Keratinocyte (primary cell): Measurements from ENCODE around the gene GUCY2C. TPM values are rescaled to one million over a fixed set of nuclear protein-coding genes. Genes with fewer than 3 reads are reported as not detected.

Source experiments
- DNase-seq: peaks from one replicate; pipeline ENCODE4 v3.0.0-alpha.2; 2011; ENCODE audit warnings: low read depth, missing footprints, low spot score
- FAIRE-seq: peaks from 2 replicates; lab custom pipeline; 2011; peaks lifted over from hg19 to GRCh38; lab: Jason Lieb, UNC
- H2AFZ ChIP-seq: 2 replicates; pipeline ENCODE4 v1.6.0; 2012; ENCODE audit warnings: low read length, control low read depth, inconsistent platforms; ENCODE audit not compliant: control insufficient read depth
- H3K27ac ChIP-seq: 2 replicates; pipeline ENCODE4 v1.5.1; 2011; ENCODE audit warnings: low read length; ENCODE audit not compliant: control insufficient read depth, insufficient read depth
- H3K27me3 ChIP-seq: 3 replicates; pipeline ENCODE4 v1.6.0; 2011; ENCODE audit warnings: low read length; ENCODE audit not compliant: control insufficient read depth, insufficient read depth; ENCODE audit errors: extremely low read depth
- H3K36me3 ChIP-seq, 2 experiments: 2 replicates in 1 of 2; 3 replicates in 1 of 2; pipeline ENCODE4 v1.5.1; 2011; ENCODE audit warnings: low read length in 2 of 2, mild to moderate bottlenecking in 1 of 2; ENCODE audit not compliant: control insufficient read depth in 2 of 2, insufficient read depth in 2 of 2; ENCODE audit errors: extremely low read depth in 1 of 2
- H3K4me1 ChIP-seq: 3 replicates; pipeline ENCODE4 v1.5.1; 2011; ENCODE audit warnings: low read length; ENCODE audit not compliant: control insufficient read depth, insufficient read depth; ENCODE audit errors: extremely low read depth
- H3K4me2 ChIP-seq: 3 replicates; pipeline ENCODE4 v1.6.0; 2011; ENCODE audit warnings: low read depth, low read length; ENCODE audit not compliant: control insufficient read depth, insufficient read depth; ENCODE audit errors: extremely low read depth
- H3K4me3 ChIP-seq, 3 experiments: fragments of 200-600 bp in 1 of 3; sonication (generic) in 1 of 3; 2 replicates in 2 of 3; 3 replicates in 1 of 3; pipeline ENCODE4 v1.5.1; 2011 to 2016; ENCODE audit warnings: low read length in 3 of 3, mild to moderate bottlenecking in 3 of 3, control low read depth in 2 of 3, inconsistent platforms in 1 of 3, low read depth in 1 of 3, mixed read lengths in 1 of 3, mixed run types in 1 of 3, moderate library complexity in 1 of 3; ENCODE audit not compliant: control insufficient read depth in 2 of 3, insufficient read depth in 2 of 3; ENCODE audit errors: extremely low read depth in 1 of 3
- H3K79me2 ChIP-seq: 2 replicates; pipeline ENCODE4 v1.6.0; 2012; ENCODE audit warnings: low read length; ENCODE audit not compliant: control insufficient read depth, insufficient read depth
- H3K9ac ChIP-seq: 3 replicates; pipeline ENCODE4 v1.6.0; 2011; ENCODE audit warnings: low read length; ENCODE audit not compliant: control insufficient read depth, insufficient read depth; ENCODE audit errors: extremely low read depth
- H3K9me1 ChIP-seq: 3 replicates; pipeline ENCODE4 v1.6.0; 2011; ENCODE audit warnings: low read length; ENCODE audit not compliant: control insufficient read depth, insufficient read depth; ENCODE audit errors: extremely low read depth
- H3K9me3 ChIP-seq: 2 replicates; pipeline ENCODE4 v1.5.1; 2012; ENCODE audit warnings: low read depth, low read length; ENCODE audit not compliant: control insufficient read depth
- H4K20me1 ChIP-seq: 3 replicates; pipeline ENCODE4 v1.6.0; 2011; ENCODE audit warnings: low read length; ENCODE audit not compliant: control insufficient read depth, insufficient read depth; ENCODE audit errors: extremely low read depth
- CTCF ChIP-seq, 3 experiments: IDR thresholded peaks in 1 of 3; conservative IDR thresholded peaks in 1 of 3; optimal IDR thresholded peaks in 1 of 3; 2 replicates in 2 of 3; 3 replicates in 1 of 3; pipeline versions ENCODE3 to v1.5.1; 2011; ENCODE audit warnings: low read length in 3 of 3, mild to moderate bottlenecking in 3 of 3, moderate library complexity in 2 of 3, control low read depth in 1 of 3, inconsistent platforms in 1 of 3; ENCODE audit not compliant: insufficient read depth in 2 of 3; ENCODE audit errors: extremely low read depth in 1 of 3
- EZH2 ChIP-seq: IDR thresholded peaks from one replicate; pipeline ENCODE4 v1.6.1; 2012; ENCODE audit warnings: inconsistent platforms, mild to moderate bottlenecking, low read length, moderate library complexity
- dilution Hi-C: fragments of 300-500 bp; cut with MboI; formaldehyde crosslinking; loops from one replicate; pipeline ENCODE4 v1.7.0; 2020; ENCODE audit warnings: low sequenced_read_pairs; ENCODE audit not compliant: extremely low pct_ligation_motif_present
- polyA plus RNA-seq, 5 experiments: library from polyadenylated mRNA; depleted of rRNA in 3 of 5; stranded (reverse) in 3 of 5; stranded (forward) in 1 of 5; unstranded in 1 of 5; fragments of >200 nt; gene quantifications; 1 replicate in 1 of 5; 2 replicates in 3 of 5; 3 replicates in 1 of 5; pipeline versions ENCODE4 v1.2.1 to v1.2.3, GENCODE V29; 2011 to 2012; ENCODE audit warnings: missing spikeins in 2 of 5, low read depth in 1 of 5, low replicate concordance in 1 of 5

The GUCY2C gene
- polyA plus RNA-seq, 1 donor (not counting 4 experiments of a cell fraction or from before 2014, with no cell fraction given): 0.03 TPM

GRCh38 chr12:14563046-14563445 is 133.4 kb downstream of the GUCY2C start:
- Histone ChIP-seq H3K4me3 (no peak overlapping the region), H3K4me2 (no peak overlapping the region), H2AFZ (no peak overlapping the region), H3K9me1 (no peaks in the 10 kb centered on the region), H3K27ac (no peak overlapping the region), H3K9me3 (no peaks in the 10 kb centered on the region), H4K20me1 (no peaks in the 10 kb centered on the region), H3K36me3 (no peaks in the 10 kb centered on the region), H3K9ac (no peak overlapping the region), H3K27me3 (no peaks in the 10 kb centered on the region), H3K79me2 (no peaks in the 10 kb centered on the region), H3K4me1 (peaks cover 8% of the 10 kb centered on the region)
- DNase-seq (no peak), FAIRE-seq (no peak)
- dilution Hi-C loops: no loop called here
- TF ChIP-seq CTCF (optimal IDR thresholded peaks at IDR 0.05 in 1 of 3, IDR thresholded peaks at IDR 0.05 in 1 of 3, conservative IDR thresholded peaks at IDR 0.05 in 1 of 3; ENCODE audit: extremely low read depth in 1 of 3, insufficient read depth in 2 of 3, low read length in 3 of 3): no peak
- TF ChIP-seq EZH2: no peak

Other genes starting within 250 kb of the GUCY2C start
- gene PLBD1, start 128.7 kb downstream of the GUCY2C start, polyA plus RNA-seq: 3.6 to 13.4 TPM (median 7.2 TPM) in 3 replicates
- gene WBP11, start 106.9 kb upstream of the GUCY2C start, polyA plus RNA-seq: 4.8 to 21.0 TPM (median 13.1 TPM) in 3 replicates
- gene C12orf60, start 107.1 kb upstream of the GUCY2C start, polyA plus RNA-seq: 1.3 to 3.2 TPM (median 2.4 TPM) in 3 replicates
- gene SMCO3, start 117.6 kb upstream of the GUCY2C start, polyA plus RNA-seq: not detected in 3 replicates
- gene ART4, start 146.9 kb upstream of the GUCY2C start, polyA plus RNA-seq: not detected in 3 replicates
- gene MGP, start 189.3 kb upstream of the GUCY2C start, polyA plus RNA-seq: 0.24 to 0.33 TPM (median 0.31 TPM) in 3 replicates
- gene ERP27, start 241.9 kb upstream of the GUCY2C start, polyA plus RNA-seq: 0.06 to 0.18 TPM (median 0.17 TPM) in 3 replicates